Renal pelvis (tissue), 4 donors: Measurements from ENCODE around the gene AGAP1. TPM values are rescaled to one million over a fixed set of nuclear protein-coding genes. Genes with fewer than 3 reads are reported as not detected.
A peak's percentile ranks its signal among the peaks of the same experiment; 100 is the strongest.
"Not testable (repeated sequence)": the region's sequence is repeated elsewhere in the genome, so short reads cannot be mapped to it uniquely, and the experiment has no call there.

ENCODE experiments used
- DNase-seq: peaks from one replicate; pipeline ENCODE4 v3.0.0-alpha.2; 2013
- polyA plus RNA-seq, 3 donors: library from polyadenylated mRNA; unstranded; fragments of 120-200 nt; gene quantifications; one replicate each; pipeline ENCODE4 v1.2.1, GENCODE V29; 2013; ENCODE audit not compliant: insufficient read length in 3 of 3

AGAP1 gene
- polyA plus RNA-seq, 3 donors, result 20.5 to 23.8 (median 21.0) TPM

DNA sequence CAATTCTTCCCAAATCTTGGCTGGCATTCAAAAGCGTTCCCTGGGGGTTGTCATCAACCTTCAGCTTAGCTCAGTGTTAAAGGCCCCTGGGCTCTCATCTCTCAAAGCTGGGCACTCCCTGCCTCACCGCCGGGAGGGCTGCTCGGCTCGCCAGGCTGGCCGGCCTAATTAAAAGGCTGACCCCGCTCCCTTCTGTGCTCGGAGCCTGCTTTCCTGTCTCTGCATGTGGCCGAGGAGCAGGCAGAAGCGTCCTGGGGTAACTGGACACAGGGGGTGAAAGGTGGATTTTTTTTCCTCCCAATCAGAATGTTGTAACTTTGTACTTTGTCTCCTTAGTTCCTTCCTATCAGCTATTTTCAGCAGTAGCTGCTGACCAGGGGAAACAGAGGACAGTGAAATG lies 443.2 kb downstream of the AGAP1 start:
- no peak for DNase-seq

DNA sequence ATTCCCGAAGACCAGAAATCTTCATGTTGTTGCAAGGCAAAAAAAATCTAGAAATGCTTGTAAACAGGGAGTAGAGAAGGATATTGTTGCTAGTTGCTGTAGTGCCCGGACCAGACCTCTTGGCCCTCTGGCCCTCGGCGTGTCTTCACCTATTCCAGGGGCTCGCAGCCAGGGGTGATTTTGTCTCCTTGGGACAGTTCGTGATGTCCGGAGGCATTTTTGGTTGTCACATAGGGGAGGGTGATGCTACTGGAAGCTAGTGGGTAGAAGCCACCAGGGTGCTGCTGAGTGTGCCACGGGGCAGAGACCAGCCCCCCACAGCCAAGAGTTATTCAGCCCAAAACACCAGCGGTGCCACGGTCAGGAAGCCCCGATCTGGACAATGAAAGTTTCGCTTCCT lies 443.7 kb downstream of the AGAP1 start:
- DNase-seq, result no peak

DNA sequence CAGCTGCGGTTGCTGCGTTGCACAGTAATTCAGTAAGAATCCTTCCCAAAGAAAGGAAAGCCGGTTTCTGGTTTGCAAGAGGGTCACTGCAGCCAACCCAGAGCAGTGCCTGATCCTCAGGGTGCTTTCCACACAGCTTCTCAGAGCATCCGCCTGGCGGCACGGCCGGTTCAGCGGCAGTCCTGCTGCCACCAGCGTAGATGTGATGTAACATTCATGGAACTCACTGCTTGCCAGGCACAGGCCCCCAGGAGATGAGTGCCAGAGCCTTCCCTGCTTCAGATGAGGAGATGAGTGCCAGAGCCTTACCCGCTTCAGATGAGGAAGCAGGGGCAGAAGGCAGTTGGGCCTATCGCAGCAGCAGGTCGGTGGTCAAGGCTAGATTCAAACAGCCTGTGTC lies 444.1 kb downstream of the AGAP1 start:
- no peak for DNase-seq

DNA sequence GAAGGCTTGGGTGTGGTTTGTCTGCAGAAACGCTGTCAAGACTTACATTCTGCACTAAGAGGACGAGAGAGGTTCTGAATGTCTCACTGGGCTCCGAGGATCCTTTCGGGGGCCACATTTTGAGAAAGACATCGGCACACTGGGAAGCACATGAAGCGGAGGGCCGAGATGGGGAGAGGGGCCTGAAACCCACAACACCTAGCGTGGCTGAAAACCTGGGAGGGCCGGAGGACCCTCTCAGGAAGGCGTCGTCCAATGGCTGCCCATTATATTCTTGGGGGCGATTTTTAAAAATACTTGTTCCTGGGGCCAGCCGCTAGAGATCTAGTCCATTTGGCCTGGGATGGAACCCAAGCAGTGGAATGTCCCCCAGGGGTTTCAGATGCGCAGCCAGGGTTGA lies 444.8 kb downstream of the AGAP1 start:
- DNase-seq, result no peak

DNA sequence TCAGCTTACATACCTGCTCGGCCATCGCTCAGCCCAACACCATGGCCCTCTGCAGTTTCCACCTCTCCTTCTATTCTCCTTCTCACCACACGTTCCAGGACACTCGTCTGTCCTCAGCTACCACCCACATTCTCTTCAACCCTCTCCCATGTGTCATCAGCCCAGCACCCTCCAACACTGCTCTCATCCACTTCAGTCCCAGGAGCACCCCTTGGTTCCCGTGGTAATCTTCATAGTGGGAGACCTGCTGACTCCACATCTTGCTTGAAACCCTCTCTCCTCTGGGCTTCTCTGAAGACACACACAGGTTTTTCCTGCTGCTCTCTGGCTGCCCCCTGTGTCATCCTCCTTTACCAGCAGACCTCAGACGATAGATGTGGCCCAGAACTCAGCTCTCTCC lies 445.6 kb downstream of the AGAP1 start:
- no peak for DNase-seq

DNA sequence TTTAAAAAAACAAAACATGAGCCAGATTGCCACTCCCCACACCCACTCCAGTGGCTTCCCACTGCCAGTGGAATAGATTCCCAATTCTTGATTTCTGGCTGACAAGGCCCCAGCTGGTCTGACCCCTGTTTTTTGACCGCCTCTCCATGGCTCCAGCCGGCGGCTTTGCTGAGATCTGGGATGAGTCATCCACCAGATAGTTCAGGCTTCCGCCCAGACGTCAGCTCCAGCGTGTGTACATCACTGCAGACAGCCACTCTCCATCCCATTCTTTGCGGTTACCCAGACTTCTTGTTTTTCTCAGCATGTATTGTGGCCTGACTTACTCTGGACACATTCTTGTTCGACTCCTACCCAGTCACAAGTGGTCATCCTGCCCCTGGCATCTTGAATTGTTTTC lies 446.5 kb downstream of the AGAP1 start:
- no peak for DNase-seq

DNA sequence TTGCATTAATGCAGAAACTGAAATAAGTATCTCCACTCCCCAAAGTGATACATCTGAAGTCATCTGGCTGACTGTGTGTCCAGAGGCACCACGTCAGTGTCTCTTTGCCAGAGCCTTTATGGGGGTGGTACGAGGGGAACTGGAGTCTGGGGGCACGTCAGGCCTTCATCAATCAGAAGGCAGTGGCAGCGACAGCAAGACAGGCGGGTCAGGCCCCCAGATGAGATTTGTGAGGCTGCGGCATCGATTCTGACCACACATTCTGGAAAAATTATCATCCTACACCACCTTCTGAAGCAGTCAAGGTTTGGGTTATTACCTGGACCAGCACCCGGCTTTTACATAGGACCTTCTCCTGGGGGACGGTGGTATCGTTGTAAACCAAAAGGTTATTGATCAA lies 450.7 kb downstream of the AGAP1 start:
- no peak for DNase-seq

DNA sequence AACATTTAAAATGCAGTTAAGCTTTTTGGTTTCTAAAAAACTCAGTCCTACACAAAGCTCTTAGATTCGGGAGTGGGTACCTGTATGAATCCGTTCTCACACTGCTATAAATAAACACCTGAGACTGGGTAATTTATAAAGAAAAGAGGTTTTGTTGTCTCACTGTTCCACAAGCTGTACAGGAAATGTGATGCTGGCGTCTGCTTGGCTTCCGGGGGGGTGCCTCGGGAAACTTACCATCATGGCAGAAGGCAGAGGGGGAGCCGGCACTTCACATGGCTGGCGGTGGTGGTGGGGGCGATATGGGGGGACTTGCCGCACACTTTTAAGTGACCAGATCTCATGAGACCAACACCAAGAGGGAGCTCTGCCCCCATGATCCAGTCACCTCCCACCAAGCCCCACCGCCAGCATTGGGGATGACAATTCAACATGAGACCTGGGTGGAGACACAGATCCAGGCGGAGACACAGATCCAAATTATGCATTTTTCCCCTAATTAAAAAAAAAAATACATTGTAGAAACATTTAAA lies 451.8 kb downstream of the AGAP1 start:
- DNase-seq, result no peak

DNA sequence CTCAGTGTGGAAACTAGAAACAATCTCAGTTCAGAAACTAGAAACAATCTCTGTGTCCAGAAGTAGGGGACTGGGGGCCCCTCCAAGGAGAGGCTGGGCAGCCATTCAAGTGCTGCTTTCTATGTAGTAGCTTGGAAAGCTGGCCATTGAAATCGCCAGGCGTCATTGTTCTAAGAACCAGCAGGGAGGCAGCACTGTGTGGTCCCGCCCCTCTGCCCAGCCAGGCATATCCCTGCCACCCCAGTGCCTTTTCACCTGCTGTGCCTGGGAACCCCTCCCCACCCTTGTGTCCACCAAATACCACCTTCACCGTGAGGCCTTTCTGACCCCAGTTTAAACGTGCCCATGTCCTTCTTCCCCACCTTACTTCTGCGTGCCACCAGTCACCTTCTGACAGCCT lies 452.7 kb downstream of the AGAP1 start:
- no peak for DNase-seq

DNA sequence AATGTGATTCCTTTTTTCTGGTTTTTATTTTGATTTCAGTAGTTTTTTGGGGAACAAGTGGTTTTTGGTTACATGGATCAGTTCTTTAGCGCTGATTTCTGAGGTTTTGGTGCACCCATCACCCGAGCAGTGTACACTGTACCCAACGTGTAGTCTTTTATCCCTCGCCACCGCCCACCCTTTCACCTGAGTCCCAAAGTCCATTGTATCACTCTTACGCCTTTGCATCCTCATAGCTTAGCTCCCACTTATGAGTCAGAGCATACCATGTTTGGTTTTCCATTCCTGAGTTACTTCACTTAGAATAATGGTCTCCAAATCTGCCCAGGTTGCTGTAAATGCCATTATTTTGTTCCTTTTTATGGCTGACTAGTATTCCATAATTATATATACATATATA lies 453.2 kb downstream of the AGAP1 start:
- not testable (repeated sequence) for DNase-seq

DNA sequence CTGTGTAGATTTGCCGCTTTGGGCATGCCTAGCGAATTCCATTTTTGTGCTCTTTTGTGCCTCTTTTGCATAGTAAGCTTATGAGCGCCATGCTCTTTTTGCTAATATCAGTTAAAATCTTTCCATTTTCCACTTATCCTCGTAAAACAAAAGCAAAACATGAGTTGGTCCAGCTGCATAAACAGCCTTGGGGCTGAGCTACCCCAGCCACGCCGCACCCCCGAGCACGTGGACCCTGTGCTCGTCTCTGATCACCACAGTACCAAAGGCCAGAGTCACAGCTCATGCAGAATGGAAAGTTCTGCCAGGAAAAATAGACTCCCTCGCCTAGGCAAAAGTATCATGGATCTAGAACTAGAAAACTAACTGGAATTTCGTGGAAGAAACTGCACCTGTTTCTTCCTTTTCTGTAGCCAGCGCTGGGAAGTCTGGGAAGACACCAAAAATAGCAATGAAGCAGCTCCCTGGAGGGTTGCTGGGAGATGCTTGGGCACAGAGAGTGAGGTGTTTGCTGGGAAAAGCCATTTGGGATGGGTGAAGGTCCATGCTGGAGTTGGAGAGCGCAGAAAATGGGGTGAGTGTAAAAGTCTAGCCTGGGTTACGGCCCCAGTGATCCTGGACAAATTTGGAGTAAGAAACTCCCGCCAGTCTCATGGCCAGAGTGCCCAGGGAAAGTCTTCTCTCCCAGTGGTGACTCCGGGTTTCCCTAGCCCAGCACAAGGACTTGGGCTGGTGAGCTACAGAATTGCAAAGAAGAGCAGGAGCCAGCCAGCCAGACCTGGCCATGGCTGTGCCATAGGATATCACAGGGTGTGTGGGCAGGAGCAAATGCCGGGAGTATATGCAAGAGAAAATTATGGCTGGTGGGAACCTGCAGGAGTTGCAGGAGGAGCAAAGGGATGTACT lies 456.0 kb downstream of the AGAP1 start:
- DNase-seq, result no peak

DNA sequence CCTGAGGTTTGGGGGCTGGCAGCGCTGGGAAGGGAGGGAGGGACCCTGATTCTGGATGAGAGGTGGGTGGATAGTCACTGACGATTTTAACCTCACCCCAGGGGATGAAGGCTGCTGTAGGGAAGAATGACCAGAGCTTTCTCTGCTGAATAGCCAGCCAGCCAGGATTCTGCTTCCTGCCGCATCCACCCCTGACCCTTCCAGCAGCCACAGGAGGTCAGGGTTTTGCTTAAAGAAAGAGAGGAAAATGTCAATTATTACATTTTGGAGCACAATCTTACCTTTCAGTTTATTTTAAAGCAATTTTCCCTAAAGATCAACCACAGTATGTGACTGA lies 456.6 kb downstream of the AGAP1 start:
- DNase-seq, result no peak

DNA sequence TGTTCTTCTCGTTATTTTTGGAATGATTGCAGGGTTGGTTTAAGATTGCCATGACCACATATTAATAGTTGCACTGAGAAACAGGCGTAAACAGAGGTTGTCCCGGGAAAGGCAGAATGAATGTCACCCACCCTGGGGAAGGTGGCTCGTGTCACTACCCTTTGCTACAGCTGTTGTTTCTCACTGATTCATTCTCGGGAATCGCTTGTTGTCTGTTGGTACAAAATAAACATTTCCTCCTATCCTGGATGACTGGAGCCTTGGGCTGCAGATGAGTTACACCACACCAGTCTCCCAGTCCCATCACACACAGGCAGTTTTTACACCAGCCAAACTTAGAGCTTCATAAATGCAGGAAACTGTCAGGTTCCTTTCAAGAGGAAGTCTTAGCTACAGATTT lies 457.6 kb downstream of the AGAP1 start:
- DNase-seq, result no peak

DNA sequence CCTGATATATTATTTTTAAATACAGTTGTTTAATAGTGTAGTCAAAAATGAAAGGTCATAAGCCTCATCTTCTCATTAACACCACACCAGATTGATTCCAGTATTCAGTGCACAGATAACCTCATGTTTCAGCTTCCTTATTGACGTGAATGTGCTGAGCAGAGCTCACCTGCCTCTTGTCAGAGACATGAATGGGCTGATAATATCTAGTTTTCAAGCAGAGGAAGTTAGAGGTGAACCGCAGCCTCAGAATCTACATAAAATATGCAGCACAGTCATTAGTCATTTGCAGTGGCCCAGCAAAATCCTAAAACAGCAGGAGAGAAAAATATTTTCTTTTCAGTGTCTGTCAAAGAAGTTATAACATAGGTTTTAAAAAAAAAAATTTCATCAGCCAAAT lies 458.1 kb downstream of the AGAP1 start:
- DNase-seq, result no peak

DNA sequence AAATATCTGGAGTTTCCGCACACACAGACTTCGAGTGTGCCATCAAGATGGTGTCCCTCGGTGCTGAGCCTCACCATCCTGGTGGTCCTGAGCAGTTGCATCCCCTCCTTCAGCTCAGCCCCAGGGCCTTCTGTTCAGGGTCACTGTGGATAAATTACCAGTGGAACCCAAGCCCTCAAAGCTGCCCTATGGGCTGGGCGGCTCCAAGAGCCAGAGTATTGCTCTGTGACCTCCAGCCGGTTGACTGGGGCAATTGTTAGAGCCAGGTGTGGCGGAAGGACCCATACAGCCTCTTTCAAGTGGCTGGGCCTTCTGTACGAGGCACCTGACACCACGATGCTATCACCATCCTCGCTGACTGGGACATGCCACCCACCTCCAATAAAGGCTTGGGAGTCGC lies 458.9 kb downstream of the AGAP1 start:
- no peak for DNase-seq

DNA sequence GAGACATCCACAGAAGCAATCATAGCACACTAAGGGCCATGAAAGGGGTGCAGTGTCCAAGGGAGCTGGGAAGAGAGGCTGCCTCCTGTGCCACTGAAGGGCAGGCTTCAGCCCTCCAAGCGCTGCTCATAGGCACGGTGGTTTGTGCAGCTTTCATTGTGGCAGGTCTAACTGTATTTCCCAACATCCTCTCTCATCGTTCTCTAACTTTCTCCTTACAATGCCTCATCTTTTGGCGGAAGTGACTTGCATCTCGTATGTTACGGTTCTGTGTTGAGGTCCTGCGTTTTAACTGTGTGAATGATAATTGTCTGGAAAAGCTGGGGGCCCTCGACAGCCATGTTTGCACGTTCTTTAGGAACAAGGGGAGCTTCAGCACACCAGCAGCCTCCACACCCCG lies 460.4 kb downstream of the AGAP1 start:
- no peak for DNase-seq

DNA sequence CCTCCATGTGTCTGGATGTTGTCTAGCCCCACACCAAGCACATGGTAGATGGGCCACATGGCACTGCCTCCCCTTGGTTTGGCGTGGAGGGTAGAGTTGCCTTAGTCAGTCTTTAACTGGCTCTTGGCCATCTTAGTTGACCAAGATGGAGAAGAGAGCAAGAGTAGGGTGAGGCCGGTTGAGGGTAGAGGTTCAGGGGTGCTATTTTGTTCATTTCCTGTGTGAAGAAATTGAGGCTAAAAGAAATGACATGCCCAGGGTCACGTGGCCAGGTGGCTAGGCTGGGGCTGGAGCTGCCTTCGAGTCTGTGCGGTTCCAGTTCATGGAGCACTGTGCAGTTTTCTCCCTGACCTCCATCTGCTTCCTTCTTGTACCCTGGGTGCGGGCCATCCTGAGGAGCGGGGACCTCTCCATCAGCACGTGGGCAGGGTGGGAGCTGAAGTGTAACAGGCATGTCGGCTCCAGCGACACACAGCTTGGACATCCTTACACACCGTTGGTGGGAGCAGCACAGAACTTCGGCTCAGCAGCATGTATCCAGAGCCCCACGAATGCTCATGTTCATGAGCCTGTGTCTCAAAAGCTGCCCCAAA lies 461.1 kb downstream of the AGAP1 start:
- DNase-seq, result no peak

DNA sequence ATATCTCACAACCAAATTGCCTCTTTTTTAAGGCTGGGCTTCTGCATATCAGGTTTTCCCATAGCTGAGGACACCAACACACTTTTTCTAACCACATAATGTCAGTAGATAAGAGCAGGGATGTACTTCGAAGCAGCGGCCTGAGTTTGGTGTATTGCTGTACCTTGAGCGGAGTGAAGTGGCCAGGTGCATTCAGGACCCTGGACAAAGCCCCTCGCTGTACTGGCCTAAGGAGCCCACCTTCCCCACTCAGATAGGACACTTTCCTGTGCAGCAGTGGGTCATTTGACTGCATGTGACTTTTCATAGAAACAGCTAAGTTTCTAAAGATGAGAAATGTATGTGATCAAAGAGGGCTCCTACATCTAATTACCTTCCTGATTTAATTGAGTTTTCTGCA lies 461.8 kb downstream of the AGAP1 start:
- DNase-seq, result no peak

DNA sequence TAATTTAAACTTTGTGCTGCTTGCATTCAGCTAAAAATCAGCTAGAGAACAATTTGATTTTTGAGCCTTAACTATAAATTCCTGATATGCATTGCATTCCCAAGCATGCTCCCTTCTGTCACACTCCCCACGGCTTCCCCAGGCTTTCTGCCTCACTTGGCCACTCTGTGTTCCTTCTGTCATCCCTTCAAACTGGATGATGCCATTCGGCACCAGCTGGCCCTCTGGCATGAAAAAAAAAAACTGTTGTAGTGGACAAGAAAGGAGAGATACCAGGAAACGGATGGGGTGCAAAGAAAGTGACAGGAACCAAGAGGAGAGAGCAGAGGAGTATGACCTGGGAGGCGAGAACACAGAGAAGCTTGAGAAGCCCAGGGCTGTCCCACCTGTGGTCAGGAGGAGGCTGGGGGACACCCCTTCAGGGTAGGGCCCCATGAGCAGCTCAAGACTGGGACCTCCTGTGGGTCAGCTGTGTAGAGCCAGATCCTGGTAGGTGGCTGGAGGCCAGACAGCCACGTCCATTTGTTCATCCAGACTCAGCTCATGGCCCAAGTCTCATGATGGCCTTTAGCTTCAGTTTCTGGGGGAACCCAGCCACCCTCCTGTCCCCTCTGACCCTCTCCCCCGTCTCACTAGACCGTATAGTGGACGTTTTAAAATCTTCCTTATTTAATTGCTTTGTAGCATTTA lies 462.6 kb downstream of the AGAP1 start:
- no peak for DNase-seq

DNA sequence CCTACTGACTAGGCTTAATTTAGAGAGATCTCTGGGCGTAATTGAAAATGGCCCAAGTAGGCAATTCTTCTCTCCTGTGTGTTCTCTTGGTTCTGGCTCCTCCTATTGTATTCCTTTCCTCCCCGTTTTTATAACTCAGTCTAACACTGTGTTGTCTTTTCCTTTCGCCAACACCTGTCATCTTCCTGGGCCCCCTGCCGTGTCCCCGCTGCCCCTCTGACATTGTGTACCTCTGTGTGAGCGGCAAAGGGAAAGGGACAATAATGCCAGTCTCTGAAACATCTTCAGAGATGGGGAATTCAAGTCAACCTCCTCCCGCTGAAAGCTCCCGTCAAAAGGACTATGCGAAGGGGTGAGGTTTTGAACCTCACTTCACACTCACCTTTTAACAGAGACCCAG lies 463.4 kb downstream of the AGAP1 start:
- no peak for DNase-seq

DNA sequence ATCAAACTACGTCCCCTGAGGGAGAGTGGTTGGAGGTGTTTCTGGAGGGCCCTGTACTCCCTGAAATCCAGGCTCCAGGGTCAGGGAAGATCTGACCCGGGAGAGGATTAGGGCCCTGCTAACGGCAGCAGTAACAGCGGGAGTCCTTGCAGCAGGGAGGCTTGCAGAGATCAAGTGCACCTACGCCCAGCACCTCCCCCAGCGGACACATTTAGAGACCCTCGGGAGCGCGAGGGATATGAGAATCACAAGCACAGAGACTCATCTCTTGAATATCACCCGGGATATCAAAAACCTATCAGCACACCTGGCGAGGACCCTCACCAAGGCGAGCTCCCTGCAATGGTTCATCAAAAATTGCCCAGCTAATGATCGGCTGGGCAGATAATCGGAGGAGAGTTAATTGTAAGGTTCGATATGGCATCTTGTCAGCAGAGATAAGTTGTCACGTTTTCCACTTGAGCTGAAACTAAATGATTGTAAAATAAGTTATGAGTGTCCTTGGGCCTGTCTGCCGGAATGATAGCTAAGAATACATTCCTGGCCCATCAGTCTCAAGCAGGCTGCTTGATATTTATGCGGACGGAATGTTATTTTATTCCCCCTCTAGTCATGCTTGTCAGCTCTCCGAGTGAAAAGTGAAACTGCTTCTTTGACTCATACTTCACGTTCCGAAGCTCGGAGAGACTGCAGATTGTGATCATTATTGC lies 464.5 kb downstream of the AGAP1 start:
- DNase-seq, result peak; percentile 40

DNA sequence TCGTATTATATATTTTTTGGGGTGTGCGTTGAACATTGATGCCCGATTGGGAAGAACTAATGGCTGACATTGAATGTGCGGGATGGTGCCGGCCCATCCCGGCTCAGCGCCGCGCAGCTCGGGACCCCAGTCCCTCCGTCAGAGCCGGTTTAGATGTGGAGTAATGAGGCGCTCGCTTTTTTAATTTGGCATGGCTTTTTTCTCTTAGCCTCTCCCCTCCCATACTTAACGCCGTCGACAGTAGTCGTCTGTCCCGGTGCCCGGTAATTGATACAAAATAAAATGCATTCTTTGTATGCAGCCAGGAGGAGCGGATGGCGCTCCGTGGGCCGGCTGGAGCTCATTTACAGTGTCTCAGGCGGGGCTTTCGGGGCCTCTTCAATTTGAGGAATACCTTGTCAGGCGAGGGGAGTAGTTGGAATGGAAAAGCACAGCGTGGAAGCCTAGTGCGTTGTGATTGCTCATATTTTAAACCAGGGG lies 465.1 kb downstream of the AGAP1 start:
- DNase-seq, result peak; percentile 33
